Mucosa of gallbladder (tissue), 1 donor: ENCODE results near the gene BSG. TPM values are rescaled to one million over a fixed set of nuclear protein-coding genes. Genes with fewer than 3 reads are reported as not detected.

Source experiments
- DNase-seq: peaks from one replicate; pipeline ENCODE4 v3.0.0-alpha.2; 2020; ENCODE audit warnings: low spot score
- total RNA-seq: library from RNA; stranded (reverse); gene quantifications from one replicate; pipeline ENCODE4 v1.2.1, GENCODE V29; 2021
- donor health status: DM: no; HTN: no; CAD: no.

The BSG gene
- 480 TPM for total RNA-seq

GRCh38 chr19:572140-572742, at the start of gene BSG:
Gene BSG (plus strand): TSS chr19:572596. CDS start chr19:572635, 39 bp downstream.
- peak; percentile 99 for DNase-seq

- DNase-seq = no peak
These were observed 49.7 kb upstream of the BSG start for GRCh38 chr19:522726-523125.

GRCh38 chr19:524062-524674, 48.2 kb upstream of the BSG start:
- no peak for DNase-seq

- no peak for DNase-seq
These were observed 47.4 kb upstream of the BSG start for GRCh38 chr19:525029-525428.

- DNase-seq = no peak
These were observed 46.5 kb upstream of the BSG start for GRCh38 chr19:525857-526419.

GRCh38 chr19:530134-531008, 42.0 kb upstream of the BSG start:
- no peak for DNase-seq

GRCh38 chr19:531009-531752, 41.2 kb upstream of the BSG start:
- peak; percentile 87 for DNase-seq

GRCh38 chr19:531753-532560, 40.4 kb upstream of the BSG start, which contains the start of gene CDC34:
Gene CDC34 (plus strand): TSS chr19:531760. CDS start chr19:531932, 172 bp downstream.
- DNase-seq = no peak

GRCh38 chr19:532561-533363, 39.6 kb upstream of the BSG start:
- peak; percentile 49 for DNase-seq

GRCh38 chr19:533364-534058, 38.9 kb upstream of the BSG start:
- DNase-seq = no peak

GRCh38 chr19:534088-534487, 38.3 kb upstream of the BSG start:
- no peak for DNase-seq

GRCh38 chr19:535017-535835, 37.2 kb upstream of the BSG start:
- DNase-seq = no peak

GRCh38 chr19:536031-536880, 36.1 kb upstream of the BSG start:
- DNase-seq = no peak

- DNase-seq = no peak
These were observed 35.5 kb upstream of the BSG start for GRCh38 chr19:536881-537404.

- no peak for DNase-seq
These were observed 33.6 kb upstream of the BSG start for GRCh38 chr19:538641-539428.

- DNase-seq = no peak
These were observed 32.9 kb upstream of the BSG start for GRCh38 chr19:539429-540030.
